NCI-H446 (cell line): Measurements from ENCODE around the gene CACNA1E.

ENCODE experiments used
- DNase-seq, 2 experiments: peaks; one replicate each; lab custom pipeline; 2025; lab: John Stamatoyannopoulos, UW

The CACNA1E gene

DNA sequence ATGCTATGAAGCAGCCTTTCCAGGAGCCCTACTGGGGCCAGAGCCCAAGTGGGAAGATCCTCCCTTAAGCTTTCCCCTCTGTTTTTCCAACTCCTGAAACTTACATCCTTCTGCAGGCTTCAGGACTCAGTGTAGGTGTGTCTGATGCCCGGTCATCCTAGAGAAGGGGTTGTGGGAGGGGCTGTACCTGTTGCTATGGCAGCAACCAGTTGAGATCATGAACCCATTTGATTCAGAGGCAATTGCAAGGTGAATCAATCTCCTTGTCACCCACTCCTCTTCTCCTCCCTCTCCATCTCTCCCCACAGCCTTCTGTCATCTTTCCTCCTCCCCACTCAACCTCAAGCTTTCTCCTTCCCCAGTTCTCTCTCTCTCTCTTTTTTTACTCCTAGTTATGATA is 151.8 kb downstream of the CACNA1E start:
- DNase-seq, result no peak

- DNase-seq, result no peak
Measured at GRCh38 chr1:181637998-181638397, 154.7 kb downstream of the CACNA1E start.

- no peak for DNase-seq
Measured at GRCh38 chr1:181640956-181641355, 157.6 kb downstream of the CACNA1E start.

DNA sequence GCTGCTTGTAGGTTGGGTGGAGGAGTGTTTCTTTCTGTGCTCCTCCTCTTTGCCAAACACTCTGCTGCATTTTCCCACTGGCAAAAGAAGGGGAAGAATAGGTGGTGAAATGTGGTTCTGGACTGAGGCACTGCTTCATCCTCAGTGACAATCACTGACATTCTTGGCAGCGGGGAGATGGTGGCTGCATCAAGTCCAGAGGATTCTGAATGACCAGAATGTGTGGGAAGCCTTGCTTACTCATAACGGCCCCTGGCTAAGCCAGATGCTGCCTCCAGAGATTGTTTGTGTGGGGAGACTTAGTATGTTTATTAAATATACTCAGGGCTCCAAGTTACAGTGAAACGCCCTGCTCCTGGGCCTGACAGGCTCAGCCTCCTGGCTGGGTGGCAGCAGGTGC is 160.3 kb downstream of the CACNA1E start:
- DNase-seq, result no peak

GRCh38 chr1:181645171-181645570 is 161.9 kb downstream of the CACNA1E start:
- DNase-seq, result no peak

DNA sequence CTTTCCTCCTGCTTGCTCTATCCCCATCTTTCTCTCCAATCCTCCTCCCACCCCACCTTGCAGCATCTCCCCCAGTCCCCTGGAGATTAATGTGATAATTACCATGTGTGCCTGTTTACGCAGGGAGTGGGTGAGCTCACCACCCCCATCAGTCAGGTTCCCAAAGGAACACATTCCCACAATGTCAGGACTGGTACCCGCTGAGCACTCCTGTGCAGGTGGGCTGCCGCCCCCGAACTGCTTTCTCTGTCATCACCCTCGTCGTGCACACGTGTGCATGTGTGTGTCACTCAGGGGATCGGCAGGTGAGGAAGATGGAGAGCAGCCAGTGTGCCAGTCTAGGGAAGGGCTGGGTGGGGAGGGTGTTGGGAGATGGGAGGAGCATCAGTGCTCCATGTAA is 163.4 kb downstream of the CACNA1E start:
- DNase-seq, result no peak

DNA sequence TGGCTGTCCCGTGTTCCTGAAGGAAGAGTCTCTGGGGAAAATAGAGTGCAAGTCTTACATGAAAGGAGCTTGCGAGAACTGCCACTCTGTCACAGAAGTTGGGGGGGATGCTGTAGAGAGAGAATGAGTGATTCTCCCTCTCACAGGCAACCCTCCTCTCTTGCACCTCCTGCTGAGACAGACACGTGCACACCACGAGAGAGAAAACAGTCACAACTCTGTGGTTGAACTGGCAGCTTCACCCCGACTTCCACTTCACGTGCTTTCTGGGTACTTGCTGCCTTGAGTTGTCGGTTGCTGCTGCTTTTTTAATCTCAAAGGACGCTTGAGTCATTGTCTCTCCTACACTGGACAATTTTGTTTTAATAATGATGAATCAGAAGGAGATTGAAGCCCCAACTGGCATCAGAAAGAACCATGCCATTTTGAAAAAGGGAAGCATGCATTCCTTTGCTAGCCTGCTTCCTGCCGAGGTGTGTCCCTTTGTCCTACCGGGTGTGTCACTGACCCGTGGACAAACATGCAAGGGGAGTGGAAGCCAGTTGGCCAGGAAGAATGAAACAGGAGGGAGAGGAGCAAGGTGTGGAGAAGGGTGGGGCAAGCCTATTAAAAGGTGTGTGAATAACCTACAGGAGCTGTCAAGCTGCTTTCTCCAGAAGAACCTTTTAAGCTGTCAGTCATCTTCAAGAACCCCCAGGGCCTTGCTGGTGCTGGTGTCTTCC is 164.2 kb downstream of the CACNA1E start:
- no peak for DNase-seq

GRCh38 chr1:181651276-181651675 is 168.0 kb downstream of the CACNA1E start:
- no peak for DNase-seq

GRCh38 chr1:181655756-181656155 is 172.4 kb downstream of the CACNA1E start:
- no peak for DNase-seq

- DNase-seq, result no peak
Measured at GRCh38 chr1:181656491-181656890, 173.2 kb downstream of the CACNA1E start.

DNA sequence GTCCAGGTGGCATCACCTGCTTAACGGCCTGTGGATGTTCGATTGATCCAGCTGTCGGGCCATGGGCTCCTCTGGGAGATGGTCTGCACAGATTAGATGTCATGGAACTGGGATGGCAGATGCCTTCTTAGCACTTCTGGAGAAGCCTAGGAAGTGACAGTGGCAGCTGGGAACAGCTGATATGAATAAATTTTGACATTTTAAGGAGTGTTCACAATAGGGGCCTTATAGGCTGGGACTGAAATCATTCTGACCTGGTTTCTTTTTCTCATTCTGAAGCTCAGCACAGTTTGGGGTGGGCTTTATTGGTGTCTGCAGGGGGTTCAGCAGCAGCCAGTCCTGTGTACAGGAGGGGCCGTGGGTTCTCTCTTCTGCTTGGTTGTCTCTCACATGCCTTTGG is 175.3 kb downstream of the CACNA1E start:
- DNase-seq, result no peak

GRCh38 chr1:181659321-181659957 is 176.1 kb downstream of the CACNA1E start:
- no peak for DNase-seq

DNA sequence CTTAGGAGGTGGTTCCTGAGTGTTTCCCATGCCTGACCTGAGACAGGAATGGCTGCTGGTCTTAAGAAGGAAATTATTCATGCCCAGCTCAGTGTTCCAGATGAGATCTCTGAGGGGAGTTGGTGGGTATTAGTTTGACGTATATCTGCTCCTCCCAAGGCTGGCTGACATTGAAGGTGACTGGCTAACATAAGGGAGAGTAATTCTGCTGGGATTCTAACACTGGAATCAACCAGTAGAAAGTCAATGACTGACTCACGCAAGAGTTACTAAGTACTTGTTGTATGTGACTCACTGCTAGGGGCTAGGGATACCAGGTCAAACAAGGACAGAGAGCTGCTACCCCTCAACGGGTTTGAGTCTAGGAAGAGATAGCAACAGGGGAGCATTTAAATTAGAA is 177.3 kb downstream of the CACNA1E start:
- DNase-seq, result no peak

DNA sequence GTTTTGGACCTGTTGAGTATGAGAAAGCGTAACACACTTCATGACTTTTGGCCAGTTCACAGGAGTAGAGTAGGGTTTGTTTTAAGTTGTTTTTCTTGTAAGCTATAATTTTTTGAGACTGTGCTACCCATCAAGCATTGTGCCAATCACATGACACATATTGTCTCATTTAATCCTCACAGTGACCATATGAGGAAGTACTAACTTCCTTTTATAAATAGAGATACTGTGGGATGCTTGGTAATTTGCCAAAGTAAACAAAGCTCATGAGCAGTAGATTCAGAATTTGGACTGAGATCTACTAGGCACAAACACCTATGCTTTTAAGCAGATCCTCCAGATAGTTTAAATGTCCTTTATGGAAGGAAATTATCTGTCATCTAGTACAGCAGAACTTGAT is 178.3 kb downstream of the CACNA1E start:
- DNase-seq, result no peak

GRCh38 chr1:181662606-181663005 is 179.3 kb downstream of the CACNA1E start:
- no peak for DNase-seq

GRCh38 chr1:181664543-181664942 is 181.2 kb downstream of the CACNA1E start:
- no peak for DNase-seq

DNA sequence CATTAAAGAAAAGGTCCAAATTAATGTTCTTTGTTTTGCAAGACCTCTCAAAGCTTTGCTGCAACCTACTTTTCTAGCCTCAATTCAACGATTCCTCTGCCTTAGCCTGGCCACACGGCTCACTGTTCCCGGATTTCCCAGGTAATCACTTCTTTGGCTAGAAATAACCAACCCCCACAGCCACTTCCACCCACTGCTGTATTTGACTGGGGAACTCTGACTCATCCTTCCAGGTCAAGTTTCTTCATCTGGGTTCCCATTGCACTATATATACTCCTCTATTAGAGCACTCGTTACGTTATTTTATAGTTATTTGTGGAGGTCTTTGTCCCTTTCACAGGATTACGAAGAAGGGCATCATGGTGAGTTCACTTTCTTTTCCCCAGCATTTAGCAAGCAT is 185.9 kb downstream of the CACNA1E start:
- no peak for DNase-seq

GRCh38 chr1:181674617-181675016 is 191.3 kb downstream of the CACNA1E start:
- no peak for DNase-seq

- DNase-seq, result no peak
Measured at GRCh38 chr1:181675091-181675917, 192.0 kb downstream of the CACNA1E start.

- no peak for DNase-seq
Measured at GRCh38 chr1:181675918-181676190, 192.5 kb downstream of the CACNA1E start.

GRCh38 chr1:181676269-181676668 is 193.0 kb downstream of the CACNA1E start:
- DNase-seq, result no peak

DNA sequence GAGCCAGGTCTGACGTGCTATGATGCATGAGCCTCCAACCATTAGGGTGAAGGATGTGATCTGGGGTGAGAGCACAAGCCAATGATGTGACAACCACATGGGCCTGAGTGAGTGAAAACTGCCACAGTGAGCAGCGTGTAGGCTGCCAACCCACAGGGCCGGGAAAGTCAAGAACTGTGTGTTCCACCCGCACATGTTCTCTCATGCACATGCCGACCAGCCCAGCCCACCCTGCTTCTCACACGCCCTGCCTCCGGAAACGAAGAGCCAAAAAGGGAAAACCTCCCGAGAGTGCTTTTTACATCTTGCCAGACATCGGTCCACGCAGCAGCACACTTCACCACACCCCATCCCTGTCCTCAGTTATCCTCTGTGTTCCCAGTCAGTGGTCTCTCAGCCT is 197.0 kb downstream of the CACNA1E start:
- no peak for DNase-seq

GRCh38 chr1:181680871-181681270 is 197.6 kb downstream of the CACNA1E start:
- DNase-seq, result no peak
